GM12873 (cell line): ENCODE results near the gene RERE.

Experiments
- CTCF ChIP-seq: IDR thresholded peaks from 2 replicates; pipeline ENCODE4 v1.5.1; 2012; ENCODE audit warnings: low read depth, mild to moderate bottlenecking, moderate library complexity, low read length, control low read depth; ENCODE audit not compliant: insufficient read depth; ENCODE audit errors: missing control alignments

The RERE gene

GRCh38 chr1:8443558-8444194 is 373.8 kb downstream of the RERE start:
- peak; percentile 7 for TF ChIP-seq CTCF

- TF ChIP-seq CTCF, result no peak
Measured at GRCh38 chr1:8441426-8441825, 376.0 kb downstream of the RERE start.

- peak; percentile 19 for TF ChIP-seq CTCF
Measured at GRCh38 chr1:8439015-8439702, 378.3 kb downstream of the RERE start.

GRCh38 chr1:8438489-8438888 is 379.0 kb downstream of the RERE start:
- no peak for TF ChIP-seq CTCF

GRCh38 chr1:8437347-8437746 is 380.1 kb downstream of the RERE start:
- no peak for TF ChIP-seq CTCF

- no peak for TF ChIP-seq CTCF
Measured at GRCh38 chr1:8435569-8436071, 381.8 kb downstream of the RERE start.

GRCh38 chr1:8434101-8434500 is 383.3 kb downstream of the RERE start:
- no peak for TF ChIP-seq CTCF
